GM21423 (cell line): ENCODE measurements around the gene EVC2.

Experiments
- ATAC-seq: cut with Tn5 transposase; IDR thresholded peaks from one replicate; pipeline ENCODE4 v1.9.1; 2021; ENCODE audit warnings: mild to moderate bottlenecking, moderate library complexity; ENCODE audit not compliant: unreplicated experiment

Gene EVC2

GRCh38 chr4:5526080-5526846 is 182.1 kb downstream of the EVC2 start:
- no peak for ATAC-seq

- no peak for ATAC-seq
Observed at GRCh38 chr4:5524446-5525299, 183.7 kb downstream of the EVC2 start.

GRCh38 chr4:5517372-5517771 is 191.0 kb downstream of the EVC2 start:
- no peak for ATAC-seq

- no peak for ATAC-seq
Observed at GRCh38 chr4:5515646-5516045, 192.7 kb downstream of the EVC2 start.
